T47D (cell line): ENCODE results near the gene DCUN1D3.

ENCODE experiments used
- DNase-seq, 2 experiments: peaks; one replicate each; pipeline versions ENCODE4 v3.0.0 to v3.0.0-alpha.2; 2011 to 2012; ENCODE audit warnings: low read depth in 1 of 2, low spot score in 1 of 2
- JUND ChIP-seq: IDR thresholded peaks from 2 replicates; pipeline ENCODE4 v1.6.1; 2012; ENCODE audit warnings: low read depth
- in situ Hi-C: cut with HindIII; loops from 2 replicates; pipeline ENCODE4 v1.10.0; 2016; ENCODE audit warnings: low sequenced_read_pairs, low pct_unique_long_range_greater_than_20kb

The DCUN1D3 gene

DNA sequence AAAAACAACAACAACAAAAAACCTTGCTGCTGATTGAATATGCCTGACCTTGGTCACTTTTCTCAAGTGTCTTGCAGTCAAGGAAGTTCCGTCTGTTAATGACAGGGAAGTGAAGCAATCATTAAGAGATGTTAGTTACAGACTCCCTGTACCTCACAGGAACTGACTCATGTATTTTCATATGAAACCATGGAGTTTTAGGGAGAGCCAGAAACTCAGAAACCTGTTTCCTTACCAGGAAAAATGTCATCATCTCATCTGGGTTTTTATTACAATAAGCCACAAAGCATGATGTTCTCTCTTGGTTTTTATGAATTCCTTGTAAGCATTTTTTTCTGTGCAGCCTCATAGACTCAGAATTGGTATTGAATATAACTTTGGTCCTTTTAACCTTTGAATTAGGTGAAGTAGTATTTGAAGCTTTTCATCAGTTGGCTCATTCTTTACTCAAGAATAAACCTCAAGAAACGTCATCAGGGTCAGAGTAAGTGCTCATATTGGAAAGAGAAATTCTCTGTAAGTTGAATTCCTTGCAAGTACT lies 10.7 kb upstream of the DCUN1D3 start:
- in situ Hi-C loops = no loop called here
- DNase-seq = no peak
- TF ChIP-seq JUND = no peak

DNA sequence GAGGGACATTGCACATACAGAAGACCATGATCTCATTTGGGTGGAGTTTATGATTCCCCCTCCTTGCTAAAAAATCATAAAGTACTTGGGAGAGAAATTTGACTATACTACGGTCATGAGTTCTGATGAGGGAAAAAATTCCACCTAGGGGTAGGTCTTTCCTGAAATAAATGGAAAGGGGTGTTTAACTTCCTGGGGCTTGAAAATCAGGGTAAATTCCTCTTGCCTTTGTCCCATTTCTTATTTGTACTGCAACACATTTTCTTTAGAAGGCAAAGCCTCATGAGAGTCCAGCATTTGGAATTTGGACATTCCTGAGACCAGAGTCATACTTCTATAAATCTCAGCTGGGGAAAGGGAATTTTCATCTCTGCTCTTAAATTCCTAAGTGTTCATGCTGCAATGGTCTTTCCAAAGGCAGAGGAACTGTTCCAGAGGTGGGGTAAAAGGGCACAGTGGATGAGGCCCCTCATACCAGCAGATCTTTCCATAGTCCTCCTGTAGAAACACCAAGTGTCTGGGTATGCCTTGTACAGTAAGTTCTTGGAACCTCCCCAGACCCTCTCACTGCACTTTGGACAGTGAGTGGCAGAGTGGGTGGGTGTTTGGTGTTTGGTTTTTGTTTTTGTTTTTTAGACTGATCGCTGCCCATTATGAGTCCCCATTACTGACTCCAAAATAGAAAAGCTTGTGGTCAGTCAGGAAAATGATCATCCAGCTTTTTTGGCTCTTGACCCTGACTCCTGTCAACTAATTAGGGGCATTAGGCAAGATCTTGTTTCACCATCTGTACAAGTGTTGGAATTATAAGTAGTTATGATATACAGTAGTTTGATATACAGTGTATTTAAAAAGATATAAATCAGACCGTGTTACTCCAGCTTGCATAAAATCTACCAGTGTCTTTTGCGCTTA lies 6.4 kb upstream of the DCUN1D3 start:
- no peak for DNase-seq
- in situ Hi-C loops = no loop called here
- TF ChIP-seq JUND = no peak

DNA sequence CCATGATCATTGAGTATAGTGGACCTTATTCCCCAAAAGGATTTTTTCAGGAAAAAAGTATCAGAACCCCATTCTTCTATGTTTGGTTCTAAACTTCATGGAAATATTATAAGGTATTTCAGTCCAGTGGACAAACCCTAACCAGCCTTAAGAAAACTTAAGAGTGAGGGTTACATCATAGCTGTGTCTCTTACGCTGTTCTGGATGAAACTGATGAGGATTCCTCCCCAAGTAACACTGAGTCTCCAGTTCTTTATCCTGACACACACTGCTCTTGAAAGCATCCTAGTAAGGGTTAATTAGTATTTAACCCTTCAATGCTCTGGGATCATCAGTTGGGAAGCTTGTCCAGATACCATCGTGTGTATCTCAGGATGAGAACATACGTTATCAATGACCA lies 5.4 kb upstream of the DCUN1D3 start:
- no peak for TF ChIP-seq JUND
- in situ Hi-C loops = no loop called here
- no peak for DNase-seq

DNA sequence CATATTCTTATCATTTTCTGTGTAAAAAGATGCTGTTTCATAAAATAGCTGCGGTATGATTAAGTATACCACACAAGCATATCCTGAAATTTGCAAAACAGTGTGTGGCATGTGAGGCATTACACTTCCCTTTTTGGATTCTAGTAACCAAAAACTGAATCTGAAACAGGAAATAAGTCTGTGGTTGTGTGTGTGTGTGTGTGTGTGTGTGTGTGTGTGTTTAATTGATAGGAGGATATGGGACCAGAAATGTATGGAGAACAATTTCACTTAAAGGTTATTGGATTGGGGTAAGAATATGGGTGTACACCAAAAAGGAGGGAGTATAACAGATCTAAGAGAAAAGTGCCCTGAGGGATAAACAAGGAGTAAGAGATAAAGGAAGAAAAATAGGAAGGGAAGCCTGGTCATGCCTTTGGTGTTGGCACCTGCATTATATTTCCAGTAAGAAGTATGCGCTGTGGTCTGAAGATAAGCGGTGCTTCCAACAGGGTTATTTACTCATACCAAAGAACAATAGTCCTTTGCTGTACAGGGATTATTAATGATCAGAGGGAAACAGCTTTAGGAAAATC lies 4.4 kb upstream of the DCUN1D3 start:
- DNase-seq = peak in 1 of 2 experiments; percentile 44
- no peak for TF ChIP-seq JUND
- in situ Hi-C loops = no loop called here

DNA sequence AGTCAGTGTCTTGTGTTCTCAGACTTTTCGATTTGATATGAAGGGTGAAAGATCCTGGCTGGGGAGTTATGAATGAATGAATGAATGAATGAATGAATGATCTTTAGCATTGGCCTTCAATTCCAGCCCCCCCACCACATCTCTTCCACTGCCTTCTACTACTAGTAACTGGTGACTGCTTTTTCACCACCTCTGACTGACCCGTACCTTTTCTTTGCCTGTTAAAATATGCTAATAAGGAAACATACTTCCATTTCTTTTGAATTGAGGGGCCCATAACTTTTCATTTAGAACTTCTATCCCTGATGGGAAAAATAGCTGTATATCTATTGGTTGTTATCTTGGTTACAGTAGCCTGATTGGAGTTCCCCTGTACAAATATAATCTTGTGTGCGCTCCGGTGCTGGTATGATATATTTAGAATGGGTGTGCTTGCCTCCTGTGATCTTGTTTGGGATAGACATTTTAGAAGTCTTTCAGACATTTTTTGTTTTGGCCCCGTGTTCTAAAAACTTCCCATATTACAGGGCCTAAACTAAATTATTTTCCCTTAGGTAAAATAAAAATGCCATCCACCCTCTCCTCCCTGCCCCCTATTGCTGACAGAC lies 3.8 kb upstream of the DCUN1D3 start:
- no peak for TF ChIP-seq JUND
- no peak for DNase-seq
- in situ Hi-C loops = no loop called here

DNA sequence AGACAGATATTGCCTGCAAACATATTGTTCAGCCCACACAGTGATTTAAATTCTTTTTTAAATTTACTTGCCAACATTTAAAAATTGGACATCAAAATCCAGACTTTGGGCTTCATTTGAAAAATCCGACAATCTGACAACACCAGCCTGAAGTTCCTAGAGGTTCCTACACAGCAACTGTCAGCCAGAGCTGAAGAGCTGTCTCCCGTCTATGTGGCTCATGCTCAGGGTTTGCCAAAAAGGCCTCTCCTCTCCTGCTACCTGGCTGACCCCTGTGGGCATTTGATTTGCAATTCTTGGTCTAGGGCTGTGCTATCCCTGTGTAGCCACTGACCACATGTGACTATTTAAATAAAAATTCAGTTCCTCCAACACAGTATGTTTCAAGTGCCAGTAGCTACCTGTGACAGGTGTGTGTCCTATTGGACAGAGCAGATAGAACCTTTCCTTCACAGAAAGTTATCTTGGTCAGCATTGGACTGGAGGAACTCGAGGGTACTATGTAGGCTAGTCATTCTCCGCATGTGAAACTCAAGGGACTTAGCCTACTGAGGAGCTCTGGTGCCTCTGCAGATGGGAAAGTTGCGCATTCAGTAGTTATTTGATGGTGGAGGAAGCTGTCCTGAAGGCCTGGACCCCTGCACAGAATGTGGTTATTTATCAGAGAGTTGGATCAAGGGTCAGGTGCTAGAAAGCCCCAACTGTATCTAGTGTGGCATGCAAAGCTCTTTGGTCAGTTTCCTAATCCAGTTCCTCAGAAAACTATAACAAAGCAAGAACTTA lies 3.1 kb upstream of the DCUN1D3 start:
- TF ChIP-seq JUND = no peak
- DNase-seq = no peak
- in situ Hi-C loops = no loop called here

DNA sequence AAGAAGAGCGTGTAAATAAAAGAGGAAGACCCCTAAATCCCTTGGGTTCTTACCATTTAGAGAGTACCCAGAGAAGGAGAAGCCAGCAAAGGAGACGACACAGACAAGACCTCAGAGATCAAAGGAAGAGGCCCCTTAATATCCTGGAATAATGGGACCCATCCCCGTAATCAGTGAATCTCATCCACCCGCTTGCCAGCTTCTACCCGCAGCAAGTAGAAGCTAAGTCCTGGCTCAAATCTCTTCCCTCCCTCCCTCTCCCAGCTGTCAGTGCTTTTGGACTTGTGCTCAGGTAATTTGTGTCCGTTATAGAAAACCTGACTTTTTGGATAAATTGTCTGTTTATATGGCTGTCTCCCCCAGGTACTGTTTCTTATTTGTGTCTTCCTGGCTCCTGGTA lies 2.3 kb upstream of the DCUN1D3 start:
- no peak for TF ChIP-seq JUND
- DNase-seq = no peak
- in situ Hi-C loops = no loop called here

DNA sequence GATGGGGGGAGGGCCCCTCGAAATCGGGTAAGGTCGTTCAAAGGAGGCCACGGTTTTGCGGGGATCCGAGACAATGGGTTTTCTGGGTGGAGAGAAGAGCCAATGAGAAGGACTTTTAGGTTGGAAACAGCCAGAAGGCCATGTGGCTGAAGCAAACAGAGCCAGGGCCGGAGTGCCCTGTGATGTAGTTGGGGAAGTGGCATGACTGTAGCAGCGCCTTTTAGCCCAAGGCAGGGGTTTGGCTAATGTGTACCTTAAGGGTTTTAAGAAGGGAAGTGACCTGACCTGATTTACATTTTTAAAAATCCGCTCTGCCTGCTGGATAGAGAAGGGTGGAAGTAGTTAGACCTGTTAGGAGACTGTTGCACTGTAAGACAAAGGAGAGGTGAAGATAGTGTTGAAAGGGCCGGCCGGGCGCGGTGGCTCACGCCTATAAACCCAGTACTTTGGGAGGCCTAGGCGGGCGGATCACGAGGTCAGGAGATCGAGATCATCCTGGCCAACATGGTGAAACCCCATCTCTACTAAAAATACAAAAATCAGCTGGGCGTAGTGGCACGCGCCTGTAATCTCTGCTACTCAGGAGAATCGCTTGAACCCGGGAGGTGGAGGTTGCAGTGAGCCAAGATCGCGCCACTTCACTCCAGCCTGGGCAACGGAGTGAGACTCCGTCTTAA lies 1.4 kb upstream of the DCUN1D3 start:
- in situ Hi-C loops = no loop called here
- peak; percentile 49 to 95 for DNase-seq
- TF ChIP-seq JUND = no peak

DNA sequence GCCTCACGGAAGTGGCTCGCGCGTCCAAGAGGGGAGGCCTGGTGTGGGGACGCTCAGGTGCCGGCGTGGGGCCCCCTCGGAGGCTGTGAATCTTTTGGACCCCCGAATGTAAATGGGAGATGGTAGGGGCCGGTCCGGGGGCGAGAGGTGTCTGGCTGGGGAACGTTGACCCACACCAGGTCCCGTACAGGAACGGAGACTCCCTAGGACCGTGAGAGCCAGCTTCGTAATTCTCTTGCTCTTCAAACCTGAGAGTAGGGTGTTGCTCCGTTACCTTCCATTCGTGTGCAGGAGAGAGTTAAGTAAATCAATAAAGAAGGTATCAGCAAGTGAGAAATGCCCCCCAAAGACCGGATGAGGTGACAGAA lies 894 bp upstream of the DCUN1D3 start:
- in situ Hi-C loops = no loop called here
- no peak for TF ChIP-seq JUND
- DNase-seq = no peak

DNA sequence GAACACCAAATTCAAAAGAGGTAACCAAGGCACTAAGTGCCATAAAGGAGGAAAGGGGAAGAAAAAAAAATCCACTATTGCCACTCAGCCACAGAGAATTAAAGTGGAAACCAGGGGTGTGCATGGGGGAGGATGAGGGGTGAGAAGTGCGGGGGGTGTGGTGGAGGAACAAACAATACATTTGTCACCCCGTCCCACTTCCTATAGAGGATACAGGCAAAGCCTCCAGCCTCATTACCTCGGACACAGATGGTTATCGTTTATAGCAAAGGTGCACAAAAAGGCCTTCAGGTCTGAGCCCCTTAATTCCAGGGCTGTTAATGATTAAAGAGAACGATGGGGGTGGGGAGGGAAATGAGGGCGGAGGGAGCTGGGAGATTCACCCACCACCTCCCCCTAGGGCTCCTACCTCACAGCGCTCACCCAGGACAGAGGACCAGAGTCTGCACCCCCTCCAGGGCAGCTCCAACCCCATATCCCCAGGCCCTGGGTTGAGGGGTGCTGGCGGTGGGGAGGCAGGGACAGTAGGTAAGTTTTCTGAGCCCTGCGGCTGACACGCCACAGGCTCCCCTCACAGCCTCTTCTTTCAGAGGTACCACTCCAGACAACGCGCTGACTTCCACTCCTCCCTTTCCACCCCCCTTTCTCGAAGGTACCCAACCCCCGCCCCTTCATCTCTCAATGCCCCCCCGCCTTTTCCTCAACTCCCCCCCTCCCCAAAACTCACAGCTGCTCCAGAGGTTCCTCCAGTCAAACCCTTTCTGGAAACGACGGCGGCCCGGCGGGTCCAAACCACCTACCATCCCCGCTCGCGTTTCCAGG lies 470 bp downstream of the DCUN1D3 start:
- in situ Hi-C loops = no loop called here
- no peak for DNase-seq
- TF ChIP-seq JUND = no peak

DNA sequence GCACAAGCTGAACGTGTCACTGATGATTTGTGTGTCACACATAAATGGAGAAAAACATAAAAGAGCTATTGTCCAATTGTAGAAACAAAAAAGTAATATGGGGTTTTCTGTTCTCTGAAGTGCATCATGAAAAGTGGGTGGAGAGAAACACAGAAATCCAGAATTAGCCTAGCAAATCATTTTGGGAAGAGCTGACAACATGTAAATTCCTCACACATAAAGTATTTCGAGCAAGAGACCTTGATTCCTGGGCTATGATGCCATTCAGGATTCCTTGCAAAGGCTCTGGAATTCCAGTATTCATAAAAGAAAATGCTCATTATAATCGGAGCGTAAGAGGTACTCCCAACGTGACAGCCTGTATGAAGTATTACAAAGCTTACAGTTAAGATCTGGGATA lies 1.1 kb downstream of the DCUN1D3 start:
- in situ Hi-C loops = no loop called here
- DNase-seq = no peak
- TF ChIP-seq JUND = no peak
